Nephron progenitor cell (in vitro differentiated cells): Measurements from ENCODE around the gene PAPPA.

Experiments
- DNase-seq: peaks from one replicate; pipeline ENCODE4 v3.0.0; 2021
- H3K27ac Mint-ChIP-seq: 2 replicates; pipeline ENCODE4 v1.8.0; 2021; ENCODE audit warnings: mild to moderate bottlenecking, moderate library complexity, mixed read lengths
- H3K27me3 Mint-ChIP-seq: 2 replicates; pipeline ENCODE4 v1.8.0; 2021; ENCODE audit warnings: mild to moderate bottlenecking, low read depth, mixed read lengths; ENCODE audit not compliant: poor library complexity
- H3K36me3 Mint-ChIP-seq: 2 replicates; pipeline ENCODE4 v1.8.0; 2021; ENCODE audit warnings: low read depth, mixed read lengths
- H3K4me1 Mint-ChIP-seq: 2 replicates; pipeline ENCODE4 v1.8.0; 2021; ENCODE audit warnings: mixed read lengths
- H3K4me3 Mint-ChIP-seq: 2 replicates; pipeline ENCODE4 v1.8.0; 2021; ENCODE audit warnings: mild to moderate bottlenecking, moderate library complexity, mixed read lengths
- H3K9me3 Mint-ChIP-seq: 2 replicates; pipeline ENCODE4 v1.8.0; 2021; ENCODE audit warnings: mild to moderate bottlenecking, moderate library complexity, mixed read lengths
- TF ChIP-seq, protein P1 (sequence below): fragments of 200-600 bp; sonication (generic); IDR thresholded peaks from 2 replicates; pipeline ENCODE4 v1.5.0; 2021; ENCODE audit warnings: antibody characterized with exemption

The PAPPA gene

DNA sequence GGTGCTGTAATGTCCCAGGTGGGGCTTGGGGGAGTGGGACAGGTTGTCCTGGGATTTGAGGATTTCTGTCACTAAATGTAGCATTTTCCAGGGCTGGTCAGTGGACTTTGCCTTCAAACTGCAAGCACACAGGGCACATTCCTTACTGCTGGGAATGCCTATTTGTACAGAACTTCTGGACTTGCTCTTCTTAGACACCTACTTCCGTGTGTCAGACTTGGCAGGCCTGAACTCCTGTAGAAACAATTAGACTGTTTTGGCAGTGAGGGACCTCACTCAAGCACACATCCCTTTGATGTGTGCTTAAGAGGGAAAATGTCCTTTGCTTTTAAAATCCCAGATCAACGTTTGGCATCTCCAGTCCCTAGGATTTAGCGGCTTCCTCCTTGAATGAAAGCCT is 192.2 kb downstream of the PAPPA start:
- no peak for DNase-seq
- H3K27me3 Mint-ChIP-seq, result peaks cover 6% of the 10 kb centered on the region
- H3K36me3 Mint-ChIP-seq, result peaks cover 13% of the 10 kb centered on the region
- H3K27ac Mint-ChIP-seq, result no peak overlapping the region
- H3K9me3 Mint-ChIP-seq, result no peaks in the 10 kb centered on the region
- peaks cover 15% of the 10 kb centered on the region for H3K4me1 Mint-ChIP-seq
- H3K4me3 Mint-ChIP-seq, result no peak overlapping the region
- TF ChIP-seq, protein P1, sequence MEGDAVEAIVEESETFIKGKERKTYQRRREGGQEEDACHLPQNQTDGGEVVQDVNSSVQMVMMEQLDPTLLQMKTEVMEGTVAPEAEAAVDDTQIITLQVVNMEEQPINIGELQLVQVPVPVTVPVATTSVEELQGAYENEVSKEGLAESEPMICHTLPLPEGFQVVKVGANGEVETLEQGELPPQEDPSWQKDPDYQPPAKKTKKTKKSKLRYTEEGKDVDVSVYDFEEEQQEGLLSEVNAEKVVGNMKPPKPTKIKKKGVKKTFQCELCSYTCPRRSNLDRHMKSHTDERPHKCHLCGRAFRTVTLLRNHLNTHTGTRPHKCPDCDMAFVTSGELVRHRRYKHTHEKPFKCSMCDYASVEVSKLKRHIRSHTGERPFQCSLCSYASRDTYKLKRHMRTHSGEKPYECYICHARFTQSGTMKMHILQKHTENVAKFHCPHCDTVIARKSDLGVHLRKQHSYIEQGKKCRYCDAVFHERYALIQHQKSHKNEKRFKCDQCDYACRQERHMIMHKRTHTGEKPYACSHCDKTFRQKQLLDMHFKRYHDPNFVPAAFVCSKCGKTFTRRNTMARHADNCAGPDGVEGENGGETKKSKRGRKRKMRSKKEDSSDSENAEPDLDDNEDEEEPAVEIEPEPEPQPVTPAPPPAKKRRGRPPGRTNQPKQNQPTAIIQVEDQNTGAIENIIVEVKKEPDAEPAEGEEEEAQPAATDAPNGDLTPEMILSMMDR, result no peak

- TF ChIP-seq, protein P1, result no peak
- Mint-ChIP-seq H3K27me3 (peaks cover 6% of the 10 kb centered on the region), H3K4me1 (peaks cover 17% of the 10 kb centered on the region), H3K36me3 (peaks cover 26% of the 10 kb centered on the region), H3K27ac (no peak overlapping the region), H3K4me3 (no peak overlapping the region), H3K9me3 (no peaks in the 10 kb centered on the region)
- no peak for DNase-seq
These were observed 196.1 kb downstream of the PAPPA start for GRCh38 chr9:116349684-116350083.

DNA sequence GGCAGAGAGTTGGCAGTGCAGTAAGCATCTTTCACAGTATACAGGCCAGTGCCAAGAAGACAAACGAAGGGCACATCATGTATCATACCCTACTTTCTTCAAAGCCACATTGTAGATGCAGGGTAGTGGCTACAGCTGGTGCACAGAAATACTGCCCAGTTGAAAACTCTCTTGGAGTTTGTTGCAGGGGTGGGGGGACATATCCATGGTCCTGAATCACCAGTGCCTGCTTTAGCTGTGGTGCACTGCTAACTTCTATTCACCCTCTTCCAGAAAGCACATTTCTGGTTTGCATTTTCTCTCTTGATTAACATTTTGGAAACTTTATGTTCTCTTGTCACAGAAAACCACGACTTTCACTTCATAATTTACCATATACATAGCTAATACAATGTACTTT is 196.6 kb downstream of the PAPPA start:
- no peak overlapping the region for H3K4me3 Mint-ChIP-seq
- peaks cover 31% of the 10 kb centered on the region for H3K36me3 Mint-ChIP-seq
- TF ChIP-seq, protein P1, result no peak
- no peak overlapping the region for H3K27ac Mint-ChIP-seq
- H3K9me3 Mint-ChIP-seq, result no peaks in the 10 kb centered on the region
- no peak for DNase-seq
- peaks cover 18% of the 10 kb centered on the region for H3K4me1 Mint-ChIP-seq
- H3K27me3 Mint-ChIP-seq, result peaks cover 6% of the 10 kb centered on the region

DNA sequence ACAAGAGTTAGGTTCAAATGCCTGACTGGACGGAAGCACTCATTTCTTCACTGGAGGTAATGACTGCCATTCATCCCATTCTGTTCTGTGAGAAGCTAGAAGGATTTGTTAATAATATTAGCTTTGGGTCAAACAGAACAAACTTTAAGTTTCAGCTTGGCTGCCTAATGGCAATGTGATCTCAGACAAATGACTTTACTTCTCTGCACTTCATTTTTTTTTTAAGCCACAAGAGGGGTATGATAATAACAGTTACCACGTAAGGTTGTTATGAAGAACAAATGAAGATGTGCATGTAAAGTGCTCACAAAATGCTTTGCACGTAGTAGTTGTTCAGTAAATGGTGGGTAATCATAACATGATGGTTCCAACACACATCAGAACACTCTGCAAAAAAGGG is 199.4 kb downstream of the PAPPA start:
- Mint-ChIP-seq H3K27ac (no peak overlapping the region), H3K36me3 (peaks cover 31% of the 10 kb centered on the region)

DNA sequence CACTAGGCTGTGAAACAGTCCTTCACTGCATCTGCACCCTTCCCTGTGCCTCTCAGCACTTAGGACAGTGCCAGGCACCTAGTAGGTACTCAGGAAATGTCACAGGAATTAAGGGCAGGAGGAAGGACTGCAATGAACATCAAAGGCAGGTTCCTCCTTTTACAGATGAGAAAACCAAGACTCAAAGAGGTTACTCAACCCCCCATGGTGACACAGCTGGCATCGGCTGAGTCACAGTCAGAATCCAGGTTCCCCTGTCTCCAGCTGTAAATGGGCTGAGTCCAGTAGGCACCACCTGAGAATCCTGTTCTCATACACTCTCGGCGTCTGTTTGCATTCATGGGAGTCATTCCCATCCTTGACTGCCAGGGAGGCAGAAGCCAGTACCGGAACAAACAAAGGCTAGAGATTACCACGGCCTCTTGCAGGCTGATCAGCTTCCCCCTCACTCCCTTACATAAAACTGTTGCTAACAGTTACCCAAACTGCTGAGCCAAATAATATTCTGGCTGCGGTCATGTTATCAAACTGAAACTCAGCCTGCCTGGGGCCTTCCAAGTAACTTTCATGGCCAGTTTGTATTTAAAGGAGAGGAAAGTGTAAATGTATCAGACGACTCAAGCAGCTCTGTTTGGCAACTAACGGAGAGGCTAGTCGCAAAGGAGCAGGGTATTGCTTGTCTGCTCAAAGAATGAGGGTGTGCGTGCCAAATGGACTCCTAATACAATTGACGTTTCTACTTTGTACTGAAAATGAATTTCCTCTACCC is 201.7 kb downstream of the PAPPA start:
- no peak overlapping the region for H3K4me3 Mint-ChIP-seq
- H3K4me1 Mint-ChIP-seq, result peaks cover 25% of the 10 kb centered on the region
- peaks cover 26% of the 10 kb centered on the region for H3K36me3 Mint-ChIP-seq
- TF ChIP-seq, protein P1, result no peak
- no peaks in the 10 kb centered on the region for H3K9me3 Mint-ChIP-seq
- H3K27me3 Mint-ChIP-seq, result no peaks in the 10 kb centered on the region
- H3K27ac Mint-ChIP-seq, result peak overlapping the region; percentile 68
- no peak for DNase-seq

More for the DNA sequence above, 199.4 kb downstream of the PAPPA start:
- no peak for DNase-seq
- peaks cover 17% of the 10 kb centered on the region for H3K4me1 Mint-ChIP-seq
- TF ChIP-seq, protein P1, result no peak
- no peaks in the 10 kb centered on the region for H3K9me3 Mint-ChIP-seq
- H3K4me3 Mint-ChIP-seq, result no peak overlapping the region
- peaks cover 6% of the 10 kb centered on the region for H3K27me3 Mint-ChIP-seq

GRCh38 chr9:116358251-116358650 is 204.7 kb downstream of the PAPPA start:
- Mint-ChIP-seq H3K27ac (no peak overlapping the region), H3K27me3 (no peaks in the 10 kb centered on the region)

More at GRCh38 chr9:116358251-116358650, 204.7 kb downstream of the PAPPA start:
- Mint-ChIP-seq H3K36me3 (peaks cover 18% of the 10 kb centered on the region), H3K4me3 (no peak overlapping the region), H3K9me3 (no peaks in the 10 kb centered on the region), H3K4me1 (peaks cover 46% of the 10 kb centered on the region)
- TF ChIP-seq, protein P1, result no peak
- DNase-seq, result no peak
